ENCODE data around the gene DNAJB6.

The DNAJB6 gene

DNA sequence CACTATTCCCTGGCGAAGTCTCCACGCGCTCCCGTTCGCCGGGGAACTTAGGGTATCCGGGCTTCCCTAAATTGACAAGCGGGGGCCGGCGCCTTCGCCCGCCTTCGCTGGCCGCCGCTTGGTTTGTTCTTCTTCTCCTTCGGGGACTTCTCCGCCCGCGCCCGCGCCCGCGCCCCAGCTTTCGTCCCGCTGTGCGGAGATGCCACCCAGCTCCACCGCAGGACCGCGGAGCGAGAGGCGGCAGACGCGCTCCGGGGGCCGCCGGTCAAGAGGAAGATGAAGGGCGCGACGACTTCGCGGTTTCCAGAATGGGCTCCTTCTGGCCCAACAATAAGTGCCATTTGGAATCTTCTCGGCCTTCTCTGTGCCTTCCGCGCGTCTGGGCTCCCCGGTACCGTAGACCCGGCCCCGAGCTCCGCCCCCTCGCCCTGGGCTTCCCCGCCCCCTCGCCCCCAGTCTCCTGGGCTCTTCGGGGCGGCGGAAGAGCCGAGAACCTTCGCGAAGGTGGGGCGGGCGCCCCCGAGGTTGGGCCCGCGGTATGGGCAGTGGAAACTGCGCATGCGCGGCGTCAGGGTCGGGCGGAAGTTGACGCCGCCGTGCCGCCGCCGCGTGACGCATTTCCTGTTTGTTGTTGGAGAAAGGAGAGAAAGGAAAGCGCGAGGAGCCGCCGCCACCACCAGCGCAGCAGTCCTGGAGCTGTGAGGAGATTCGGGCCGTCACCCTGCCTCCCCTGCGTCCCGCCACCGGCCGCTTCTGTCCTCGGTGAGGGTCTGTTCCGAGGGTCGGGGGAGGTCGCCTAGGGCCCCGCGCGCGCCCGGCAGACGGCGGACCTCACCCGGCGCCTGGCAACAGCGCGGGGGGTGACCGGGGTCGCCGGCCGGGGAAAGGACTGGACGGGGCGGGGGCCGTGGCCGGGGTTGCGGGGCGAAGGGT lies at the start of gene DNAJB6:
Gene DNAJB6, plus strand, starts transcription at position 622 of the 933 bp plus-strand sequence. CDS start 21,569 bp downstream, outside the sequence.
- peak; percentile 85 to 87 for DNase-seq

DNA sequence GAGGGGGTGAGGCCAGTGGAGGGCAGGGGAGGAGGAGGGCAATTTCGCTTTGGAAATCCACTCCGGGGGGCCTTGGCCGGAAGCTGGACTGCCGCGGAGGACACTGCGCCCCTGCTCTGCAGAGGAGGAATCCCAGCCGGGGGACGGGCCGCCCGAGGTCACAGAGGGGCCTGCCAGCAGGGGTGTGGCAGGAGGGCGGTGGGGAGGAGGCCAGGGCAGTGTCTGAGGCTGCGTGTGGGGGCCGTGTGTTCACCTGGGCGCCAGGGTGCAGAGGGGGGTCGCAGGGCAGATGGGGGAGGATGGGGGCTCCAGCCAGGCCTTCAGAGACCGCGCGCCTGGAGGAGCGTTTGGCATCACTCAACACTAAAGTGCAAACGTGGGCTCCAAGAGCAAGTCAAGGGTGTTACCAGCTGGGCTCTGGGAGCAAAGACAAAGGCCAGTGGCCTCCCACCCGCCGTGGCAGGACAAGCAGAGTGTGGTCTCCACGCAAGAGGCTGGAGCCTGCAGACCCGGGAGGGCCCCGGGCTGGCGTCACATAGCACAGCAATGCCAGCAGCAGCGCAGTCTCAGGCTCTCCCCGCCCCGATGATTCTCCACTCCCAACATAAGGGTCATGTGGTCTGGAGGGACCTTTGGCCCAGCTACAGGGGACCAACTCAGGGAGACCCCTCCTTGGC lies 45.3 kb upstream of the DNAJB6 start:
- no peak for DNase-seq

DNA sequence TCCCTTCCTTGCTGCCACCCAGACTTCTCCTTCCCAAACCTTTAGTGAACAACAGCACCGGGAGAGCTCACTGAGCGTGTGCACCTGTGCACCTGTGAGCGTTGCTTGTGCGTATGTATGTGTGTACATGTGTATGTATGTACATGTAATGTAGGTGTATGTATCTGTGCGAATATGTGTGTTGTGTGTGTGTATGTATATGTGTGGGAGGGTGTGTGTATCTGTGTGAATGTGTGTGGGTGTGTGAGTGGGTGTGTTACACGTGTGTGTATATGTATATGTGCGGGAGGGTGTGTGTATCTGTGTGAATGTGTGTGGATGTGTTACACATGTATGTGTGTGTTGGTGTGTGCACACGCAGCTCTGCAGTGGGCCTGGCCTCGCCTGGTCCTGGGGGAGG lies 44.5 kb upstream of the DNAJB6 start:
- DNase-seq, result no peak

DNA sequence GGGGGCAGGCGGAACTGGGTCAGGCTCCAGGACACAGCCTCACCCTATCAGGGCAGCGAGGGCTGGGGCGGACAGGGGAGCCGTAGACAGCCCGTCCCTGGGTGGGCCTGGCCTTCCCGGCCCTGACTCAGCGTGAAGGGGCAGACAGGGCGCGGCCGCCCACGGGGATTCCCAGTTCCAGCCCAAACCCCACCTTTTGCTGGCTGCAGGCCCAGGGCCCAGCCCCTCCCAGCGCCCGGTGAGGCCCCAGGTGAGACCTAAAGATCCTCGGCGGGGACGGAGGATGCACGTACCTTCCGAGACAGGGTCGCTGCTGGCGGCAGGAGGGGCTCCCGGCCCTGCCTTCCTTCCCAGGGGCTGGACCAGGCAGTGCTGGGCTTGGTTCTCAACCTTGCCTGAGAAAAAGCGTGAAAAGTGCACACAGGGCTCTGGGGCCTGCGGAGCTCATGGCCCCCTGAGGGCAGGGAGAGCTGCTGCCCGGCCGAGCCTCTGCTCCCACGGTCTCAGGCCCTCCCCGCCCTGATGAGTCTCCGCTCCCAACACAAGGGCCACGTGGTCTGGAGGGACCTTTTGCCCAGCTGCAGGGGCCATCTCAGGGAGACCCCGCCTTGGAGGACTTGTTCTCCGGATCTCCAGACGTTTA lies 43.9 kb upstream of the DNAJB6 start:
- no peak for DNase-seq

DNA sequence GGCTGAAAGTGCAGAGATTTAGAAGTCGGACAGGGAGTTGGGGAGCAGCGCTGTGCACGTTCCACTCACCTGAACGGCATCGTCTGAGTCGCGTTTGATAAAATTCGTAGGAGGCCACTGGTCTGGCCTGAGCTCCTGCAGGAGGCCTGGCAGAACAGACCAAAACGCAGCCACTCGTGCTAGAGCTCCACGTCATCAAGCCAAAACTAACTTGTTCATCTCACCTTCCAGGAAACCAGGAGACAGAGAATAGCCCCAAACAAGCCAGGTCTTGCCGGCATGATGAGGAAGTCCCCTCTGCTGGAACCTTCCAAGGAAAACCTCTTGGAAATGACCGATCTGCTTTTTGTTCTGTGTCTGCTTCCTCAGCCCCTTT lies 43.4 kb upstream of the DNAJB6 start:
- DNase-seq, result no peak

DNA sequence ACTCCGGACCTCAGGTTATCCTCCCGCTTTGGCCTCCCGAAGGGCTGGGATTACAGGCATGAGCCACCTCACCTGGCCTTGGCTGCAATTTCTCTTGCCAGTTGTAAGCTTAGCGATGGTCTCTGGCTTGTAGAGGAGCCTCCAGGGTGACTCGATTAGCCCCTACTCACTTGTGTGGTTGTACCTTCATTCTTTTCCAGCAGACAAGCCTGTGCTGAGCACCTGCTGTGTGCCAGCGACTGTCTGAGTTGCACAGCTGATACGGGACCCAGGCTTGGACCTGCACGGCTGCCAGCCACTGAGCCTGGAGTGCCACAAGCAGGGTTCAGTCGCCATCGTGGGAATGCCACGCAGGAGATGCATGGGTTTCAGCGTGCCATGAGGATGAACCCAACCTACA lies 42.0 kb upstream of the DNAJB6 start:
- DNase-seq, result no peak

DNA sequence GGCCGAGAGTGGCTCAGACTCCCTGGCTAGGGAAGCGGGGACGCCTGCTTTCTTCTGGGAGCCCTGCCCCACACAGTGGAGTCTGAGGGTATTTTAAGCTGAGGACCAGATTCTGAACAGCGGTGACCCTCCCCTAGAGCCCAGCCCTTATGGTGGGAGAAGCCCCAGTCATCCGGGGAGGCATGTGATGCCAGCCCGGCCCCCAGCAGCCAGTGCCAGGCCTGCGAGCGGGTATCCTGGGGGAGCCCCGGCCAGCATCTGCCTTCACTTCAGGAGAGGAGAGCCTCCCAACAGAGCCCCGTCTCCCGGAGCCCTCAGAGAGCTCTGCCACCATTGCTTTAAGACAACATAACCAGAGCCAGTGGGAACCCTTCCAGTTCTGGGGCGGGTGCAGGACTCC lies 41.5 kb upstream of the DNAJB6 start:
- no peak for DNase-seq

DNA sequence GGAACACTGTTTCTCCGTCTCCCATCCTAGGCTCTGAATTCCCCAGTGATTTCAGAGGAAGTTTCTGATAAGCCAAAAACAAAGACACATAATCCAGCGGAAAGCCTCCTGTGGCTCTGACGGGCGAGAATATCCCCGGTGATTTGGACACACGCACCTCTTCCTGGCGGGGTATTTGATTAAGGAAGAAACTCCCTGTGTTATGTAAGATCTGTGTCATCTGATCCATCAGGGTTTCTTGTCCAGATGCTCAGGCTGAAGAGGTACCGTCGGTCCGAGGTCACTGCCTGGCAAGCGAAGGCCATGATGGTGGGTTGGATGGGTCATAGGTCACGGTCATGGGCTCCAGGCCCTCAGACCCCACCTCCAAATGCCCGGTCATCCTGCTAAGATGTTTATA lies 39.6 kb upstream of the DNAJB6 start:
- DNase-seq, result no peak

DNA sequence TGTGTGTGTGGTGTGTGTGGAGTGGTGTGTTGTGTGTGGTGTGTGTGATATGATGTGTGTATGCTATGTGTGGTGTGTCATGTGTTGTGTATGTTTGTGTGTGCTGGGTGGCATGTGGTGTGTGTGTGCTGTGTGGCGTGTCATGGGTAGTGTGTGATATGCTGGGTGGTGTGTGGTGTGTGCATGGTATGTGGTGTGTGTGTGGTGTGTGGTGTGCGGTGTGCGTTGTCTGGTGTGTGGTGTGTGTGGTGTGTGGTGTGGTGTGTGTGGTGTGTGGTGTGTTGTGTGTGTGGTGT lies 37.5 kb upstream of the DNAJB6 start:
- no peak for DNase-seq

DNA sequence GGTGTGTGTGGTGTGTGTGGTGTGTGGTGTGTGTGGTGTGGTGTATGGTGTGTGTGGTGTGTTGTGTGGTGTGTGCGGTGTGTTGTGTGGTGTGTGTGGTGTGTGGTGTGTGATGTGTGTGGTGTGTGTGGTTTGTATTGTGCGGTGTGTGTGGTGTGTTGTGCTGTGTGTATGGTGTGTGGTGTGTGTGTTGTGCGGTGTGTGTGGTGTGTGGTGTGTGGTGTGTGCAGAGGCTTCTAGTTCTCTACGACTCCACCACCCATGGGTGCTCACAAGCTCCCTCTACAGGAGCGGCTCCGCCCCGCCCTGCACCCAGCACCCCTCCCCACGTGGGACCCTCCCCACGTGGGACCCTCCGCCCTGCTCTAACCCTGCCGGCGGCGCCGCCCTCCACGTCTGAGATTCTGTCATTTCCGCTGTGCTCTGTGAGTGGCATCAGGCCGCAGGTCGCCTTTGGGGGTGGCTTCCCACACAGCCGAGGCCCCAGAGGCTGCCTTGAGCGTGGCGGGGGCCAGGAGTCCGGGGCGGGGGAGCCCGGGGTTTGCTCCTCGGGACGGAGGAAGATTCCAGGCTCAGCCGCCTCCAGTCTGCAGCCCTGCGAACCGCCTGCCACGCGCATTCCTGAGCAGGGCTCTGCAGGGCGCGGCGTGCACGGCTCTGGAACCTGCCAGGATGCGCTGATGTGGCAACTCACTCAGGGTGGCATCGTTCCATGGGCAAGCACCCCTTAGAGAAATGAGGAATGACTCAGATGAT lies 37.0 kb upstream of the DNAJB6 start:
- no peak for DNase-seq

DNA sequence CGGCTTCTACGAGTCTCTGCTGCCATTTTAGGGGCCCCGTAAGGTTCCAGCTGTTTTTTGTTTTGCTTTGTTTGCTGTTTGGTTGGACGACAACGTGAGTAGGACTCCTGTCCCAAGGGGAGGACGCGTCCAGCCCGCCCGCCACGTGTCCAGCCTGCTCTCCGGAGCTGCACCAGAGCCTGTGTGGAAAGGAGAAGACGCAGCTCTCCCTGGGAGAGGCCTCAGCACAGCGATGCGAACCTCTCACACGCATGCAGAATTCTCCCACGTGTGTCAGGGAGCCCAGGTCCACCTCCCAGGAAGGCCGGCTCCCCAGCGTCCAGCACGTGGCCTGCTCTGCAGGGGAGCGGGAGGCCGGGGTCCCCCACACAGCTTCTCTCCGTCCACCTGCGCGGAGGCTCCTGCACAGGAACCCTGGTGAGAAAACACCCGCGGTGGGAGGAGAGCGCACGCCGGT lies 36.4 kb upstream of the DNAJB6 start:
- DNase-seq, result no peak

DNA sequence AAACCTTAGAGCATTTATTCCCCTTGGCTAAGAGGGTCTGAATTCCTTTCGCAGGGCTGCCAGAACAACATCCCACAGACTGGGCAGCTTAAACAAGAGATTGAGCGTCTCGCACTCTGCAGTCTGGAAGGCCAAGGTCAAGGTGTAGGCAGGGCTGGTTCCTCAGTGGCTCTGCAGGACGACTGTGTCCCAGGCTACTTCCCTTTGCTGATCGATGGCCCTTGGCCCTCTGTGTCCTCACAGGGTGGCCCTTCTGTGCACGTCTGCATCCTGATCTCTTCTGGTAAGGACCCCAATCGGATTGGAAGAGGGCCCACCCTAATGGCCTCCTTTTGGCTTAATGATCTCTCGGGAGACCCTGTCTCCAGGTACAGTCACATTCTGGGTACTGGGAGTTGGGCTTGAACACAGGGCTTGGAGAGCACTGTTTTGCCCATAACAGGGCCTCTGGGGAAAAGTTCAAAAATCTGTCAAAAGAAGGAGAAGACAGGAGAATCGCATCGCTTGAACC lies 35.1 kb upstream of the DNAJB6 start:
- no peak for DNase-seq

DNA sequence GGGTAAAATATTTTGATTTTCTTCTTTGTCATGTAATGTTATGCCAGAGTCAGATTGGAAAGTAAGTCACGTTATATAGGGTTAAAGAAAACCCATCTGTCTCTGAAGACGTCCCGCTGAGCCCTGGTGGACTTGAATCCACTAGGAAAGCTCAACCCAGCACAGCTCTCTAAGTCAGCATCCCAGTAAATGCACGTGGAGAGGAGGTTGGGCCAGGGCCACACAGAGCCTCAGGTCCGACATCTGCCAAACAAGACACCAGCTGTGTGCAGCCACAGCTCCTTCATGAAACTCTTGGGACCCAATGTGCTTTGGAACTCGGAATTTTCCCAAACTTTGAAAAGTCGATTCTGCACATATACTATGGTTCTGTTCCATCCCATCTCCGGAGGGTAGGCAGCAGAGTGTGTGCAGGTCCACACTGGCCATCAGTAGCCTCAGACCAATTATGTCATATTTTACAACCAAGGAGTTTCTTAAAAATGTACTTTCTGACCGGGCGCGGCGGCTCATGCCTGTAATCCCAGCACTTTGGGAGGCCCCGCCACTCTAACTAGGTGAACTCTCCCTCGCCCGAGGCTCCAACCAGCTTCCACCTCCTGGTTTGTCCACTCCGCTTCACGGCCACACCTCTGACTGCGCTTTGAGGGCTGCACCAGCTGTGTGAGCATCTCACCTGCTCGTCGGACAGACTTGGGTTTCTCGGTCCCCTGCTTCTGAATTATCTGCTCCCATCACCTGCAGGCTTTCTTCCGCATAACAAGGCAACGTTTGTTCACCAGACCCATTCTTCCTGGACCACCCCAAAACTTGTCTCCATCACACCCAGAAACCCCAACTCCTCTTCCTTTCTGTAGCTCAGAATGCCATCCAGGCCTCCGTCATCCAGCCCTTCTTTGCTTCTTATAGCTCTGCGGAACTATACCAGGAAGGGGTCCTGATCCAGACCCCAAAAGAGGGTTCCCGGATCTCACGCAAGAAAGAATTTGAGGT lies 29.7 kb upstream of the DNAJB6 start:
- DNase-seq, result no peak

DNA sequence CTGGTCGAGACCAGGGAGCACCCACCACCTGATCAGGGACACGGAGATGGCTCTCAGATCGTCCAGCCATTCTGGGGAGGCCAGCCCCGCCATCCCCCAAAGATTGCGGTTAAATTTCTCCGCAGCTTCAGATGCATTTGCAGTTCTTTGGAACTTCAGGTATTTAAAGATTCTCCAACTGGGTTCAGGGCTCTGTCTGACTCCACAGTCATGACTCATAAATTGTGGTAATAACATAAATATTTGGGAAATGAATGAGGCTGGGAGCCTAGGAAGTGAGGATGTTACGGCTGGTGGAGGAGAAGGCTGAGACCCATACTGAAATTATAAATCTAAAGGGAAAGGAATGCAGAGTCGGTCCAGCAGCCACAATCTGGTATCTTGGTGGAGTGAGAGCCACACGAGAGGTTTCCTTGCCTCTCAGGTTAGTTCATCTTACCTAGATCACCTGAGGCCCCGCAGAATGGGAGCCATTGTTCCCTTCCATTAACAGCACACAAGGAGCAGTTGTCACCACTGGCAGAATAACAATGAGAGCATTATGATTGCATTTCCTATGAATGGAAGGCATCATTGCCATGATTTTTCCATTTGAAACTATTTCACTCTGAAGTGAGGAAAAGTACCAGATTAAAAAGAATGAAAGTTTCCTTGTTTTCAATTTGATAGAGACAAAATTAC lies 26.7 kb upstream of the DNAJB6 start:
- no peak for DNase-seq

DNA sequence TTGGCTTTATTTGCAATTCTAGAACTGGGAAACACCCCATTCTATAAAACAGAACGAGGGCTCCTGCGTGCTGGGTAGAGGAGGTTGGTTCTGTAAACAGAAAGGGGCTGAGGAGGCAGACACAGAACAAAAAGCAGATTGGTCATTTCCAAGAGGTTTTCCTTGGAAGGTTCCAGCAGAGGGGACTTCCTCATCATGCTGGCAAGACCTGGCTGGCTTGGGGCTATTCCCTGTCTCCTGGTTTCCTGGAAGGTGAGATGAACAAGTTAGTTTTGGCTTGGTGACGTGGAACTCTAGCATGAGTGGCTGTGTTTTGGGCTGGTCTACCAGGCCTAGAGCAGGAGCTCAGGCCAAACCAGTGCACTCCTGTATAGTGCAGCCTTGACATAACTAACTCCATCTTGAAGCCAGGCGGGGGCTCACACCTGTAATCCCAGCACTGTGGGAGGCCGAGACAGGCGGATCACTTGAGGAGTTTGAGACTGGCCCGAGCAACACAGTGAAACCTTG lies 26.1 kb upstream of the DNAJB6 start:
- DNase-seq, result no peak

DNA sequence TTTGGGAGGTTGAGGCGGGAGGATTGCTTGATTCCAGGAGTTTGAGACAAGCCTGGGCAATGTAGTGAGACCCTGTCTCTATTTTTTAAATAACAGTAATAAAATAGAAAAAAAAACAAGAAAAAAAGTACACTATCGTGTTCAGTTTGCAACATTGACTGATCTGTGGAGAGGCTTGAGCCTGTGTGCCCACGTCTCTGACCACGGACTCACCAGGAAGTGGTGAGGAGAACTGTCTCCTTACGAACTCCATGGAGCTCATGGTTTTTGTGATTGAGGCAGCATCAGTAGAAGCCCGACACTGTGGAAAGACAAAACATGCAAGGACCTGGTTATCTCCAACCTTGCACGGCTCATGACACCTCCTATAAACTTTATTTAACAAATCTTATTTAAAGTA lies 23.9 kb upstream of the DNAJB6 start:
- DNase-seq, result no peak

DNA sequence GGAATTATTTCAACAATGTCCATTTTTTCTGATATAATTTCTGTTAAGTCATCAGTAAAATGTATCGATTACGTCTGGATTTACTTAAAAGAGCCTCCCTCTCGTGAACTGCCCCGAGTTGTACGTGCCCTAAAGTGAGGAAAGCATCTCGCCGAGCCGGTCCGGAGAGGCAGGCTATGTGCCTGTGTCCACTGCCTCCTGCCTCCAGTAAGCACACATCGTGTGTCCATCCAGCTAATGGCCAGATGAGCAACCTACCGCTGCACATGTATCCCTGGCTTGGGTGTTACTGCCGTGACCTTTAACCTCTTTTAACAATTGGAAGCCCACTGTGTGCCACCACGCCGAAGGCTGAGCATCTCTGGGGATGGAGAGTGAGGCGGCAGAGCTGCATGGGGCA lies 23.2 kb upstream of the DNAJB6 start:
- DNase-seq, result no peak

DNA sequence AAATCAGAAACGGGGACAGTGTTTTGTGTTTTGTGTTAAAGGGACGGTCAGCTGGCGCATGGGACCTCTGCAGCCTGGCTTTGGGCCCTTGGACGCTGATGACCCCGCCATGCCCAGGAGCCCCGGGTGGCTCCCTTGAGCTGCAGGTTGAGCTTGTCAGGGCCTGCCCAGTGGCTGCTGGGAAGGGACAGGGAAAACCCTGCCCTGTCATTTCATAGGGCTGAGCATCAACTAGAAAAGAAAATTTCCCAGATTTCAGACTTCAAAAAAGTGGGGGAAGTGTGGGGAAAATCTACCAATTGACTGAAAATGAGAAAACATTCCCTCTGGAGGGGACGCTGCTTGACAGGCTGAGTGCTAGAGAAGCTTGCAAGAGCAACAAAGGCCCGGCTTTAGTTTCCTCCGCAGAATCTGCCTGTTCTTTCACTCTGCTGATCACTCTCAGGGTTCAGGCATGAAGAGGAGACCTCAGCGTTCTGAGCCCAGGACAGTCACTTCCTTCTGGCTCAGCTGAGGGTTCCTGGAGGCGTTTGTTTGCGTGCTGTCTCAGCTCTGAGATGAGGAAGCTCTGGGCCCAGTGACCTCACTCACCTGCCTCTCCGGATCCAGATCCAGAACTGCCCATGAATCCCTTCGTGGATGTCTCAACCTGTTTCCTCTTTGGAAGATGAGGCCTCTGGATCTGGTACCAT lies 18.6 kb upstream of the DNAJB6 start:
- DNase-seq, result no peak

DNA sequence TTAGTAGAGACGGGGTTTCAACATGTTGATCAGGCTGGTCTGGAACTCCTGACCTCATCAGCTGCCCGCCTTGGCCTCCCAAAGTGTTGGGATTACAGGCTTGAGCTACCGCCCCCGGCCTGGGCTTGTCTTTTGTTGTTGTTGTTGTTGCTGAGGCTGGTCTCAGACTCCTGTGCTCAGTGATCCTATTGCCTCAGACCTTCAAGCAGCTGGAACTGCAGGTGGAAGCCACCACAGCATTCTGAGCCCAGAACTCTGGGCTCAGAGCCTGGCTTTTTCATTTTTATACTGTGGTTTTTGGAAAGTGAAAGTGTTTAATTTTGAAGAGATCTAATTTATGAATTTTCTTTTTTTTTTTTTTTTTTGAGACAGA lies 16.2 kb upstream of the DNAJB6 start:
- no peak for DNase-seq

DNA sequence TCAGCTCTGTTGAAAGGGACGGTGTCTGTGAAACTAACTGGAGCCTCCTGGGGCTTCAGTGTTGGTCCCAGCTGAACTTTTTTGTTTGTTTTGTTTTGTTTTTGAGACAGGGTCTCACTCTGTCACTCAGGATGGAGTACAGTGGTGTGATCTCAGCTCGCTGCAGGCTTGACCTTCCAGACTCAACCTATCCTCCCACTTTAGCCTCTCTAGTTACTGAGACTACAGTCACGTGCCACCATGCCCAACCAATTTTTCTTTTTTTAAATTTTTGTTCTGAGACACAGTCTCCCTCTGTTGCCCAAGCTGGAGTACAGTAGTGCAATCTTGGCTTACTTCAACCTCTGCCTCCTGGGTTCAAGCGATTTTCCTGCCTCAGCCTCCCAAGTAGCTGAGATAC lies 13.4 kb upstream of the DNAJB6 start:
- no peak for DNase-seq

All from NCI-H187 (cell line).